MM.1S (cell line): Measurements from ENCODE around the gene RADIL.

Experiments
- DNase-seq: peaks from one replicate; pipeline ENCODE4 v3.0.0-alpha.2; 2015
- H2AFZ ChIP-seq: fragments of 300-600 bp; sonication (generic); 2 replicates; pipeline ENCODE4 v1.6.0; 2016; ENCODE audit warnings: antibody characterized with exemption, low read length
- H3F3A ChIP-seq: fragments of 300-600 bp; sonication (generic); 2 replicates; pipeline ENCODE4 v1.6.1; 2016; ENCODE audit warnings: mild to moderate bottlenecking, antibody characterized with exemption, low read length, moderate library complexity, mixed read lengths; ENCODE audit not compliant: insufficient read depth
- H3K27ac ChIP-seq: fragments of 300-600 bp; sonication (generic); 2 replicates; pipeline ENCODE4 v1.5.1; 2016; ENCODE audit warnings: mild to moderate bottlenecking, low read length
- H3K27me3 ChIP-seq: fragments of 300-600 bp; sonication (generic); replicated peaks from 2 replicates; pipeline ENCODE4 v1.6.0; 2016; ENCODE audit warnings: low read length; ENCODE audit not compliant: insufficient read depth
- H3K36me3 ChIP-seq: fragments of 300-600 bp; sonication (generic); replicated peaks from 2 replicates; pipeline ENCODE4 v1.6.1; 2016; ENCODE audit warnings: mild to moderate bottlenecking, low read length, mixed read lengths; ENCODE audit not compliant: insufficient read depth
- H3K4me1 ChIP-seq: fragments of 300-600 bp; sonication (generic); 2 replicates; pipeline ENCODE4 v1.6.1; 2016; ENCODE audit warnings: low read length, mixed read lengths
- H3K4me2 ChIP-seq: fragments of 300-600 bp; sonication (generic); 2 replicates; pipeline ENCODE4 v1.6.0; 2016; ENCODE audit warnings: low read depth, low read length
- H3K4me3 ChIP-seq: fragments of 300-600 bp; sonication (generic); 2 replicates; pipeline ENCODE4 v1.5.1; 2016; ENCODE audit warnings: low read length, mixed read lengths
- H3K79me2 ChIP-seq: fragments of 300-600 bp; sonication (generic); 2 replicates; pipeline ENCODE4 v1.6.1; 2016; ENCODE audit warnings: mixed run types, low read length, mixed read lengths
- H3K9ac ChIP-seq: fragments of 300-600 bp; sonication (generic); 2 replicates; pipeline ENCODE4 v1.6.1; 2016; ENCODE audit warnings: low read length, mixed read lengths
- H3K9me2 ChIP-seq: fragments of 300-600 bp; sonication (generic); replicated peaks from 2 replicates; pipeline ENCODE4 v1.6.1; 2016; ENCODE audit warnings: mild to moderate bottlenecking, low read length, mixed read lengths; ENCODE audit not compliant: insufficient read depth
- H3K9me3 ChIP-seq: fragments of 300-600 bp; sonication (generic); replicated peaks from 2 replicates; pipeline ENCODE4 v1.6.1; 2016; ENCODE audit warnings: mild to moderate bottlenecking, low read length, mixed read lengths; ENCODE audit not compliant: insufficient read depth
- H4K20me1 ChIP-seq: fragments of 300-600 bp; sonication (generic); 2 replicates; pipeline ENCODE4 v1.6.1; 2016; ENCODE audit warnings: mild to moderate bottlenecking, low read length, moderate library complexity, mixed read lengths; ENCODE audit not compliant: insufficient read depth
- CTCF ChIP-seq: fragments of 300-600 bp; sonication (generic); IDR thresholded peaks from 2 replicates; pipeline ENCODE4 v1.5.1; 2016; ENCODE audit warnings: antibody characterized with exemption, low read length, mixed read lengths
- EZH2 ChIP-seq: fragments of 300-600 bp; sonication (generic); optimal IDR thresholded peaks from 2 replicates; pipeline ENCODE3; 2017; ENCODE audit warnings: low read depth, mild to moderate bottlenecking, antibody characterized with exemption, low read length, mixed read lengths
- EZH2phosphoT487 ChIP-seq: fragments of 300-600 bp; sonication (generic); IDR thresholded peaks from 2 replicates; pipeline ENCODE4 v1.6.1; 2018; ENCODE audit warnings: antibody characterized with exemption, low read length

The RADIL gene

GRCh38 chr7:4820405-4820966 lies 63.0 kb downstream of the RADIL start:
- no peaks in the 10 kb centered on the region for H3F3A ChIP-seq
- no peak overlapping the region for H3K4me2 ChIP-seq
- no peaks in the 10 kb centered on the region for H3K36me3 ChIP-seq
- DNase-seq, result no peak
- no peaks in the 10 kb centered on the region for H3K79me2 ChIP-seq
- no peak overlapping the region for H3K4me3 ChIP-seq
- H3K9me2 ChIP-seq, result no peaks in the 10 kb centered on the region
- H3K27ac ChIP-seq, result no peak overlapping the region
- H3K9ac ChIP-seq, result no peak overlapping the region
- H3K4me1 ChIP-seq, result no peaks in the 10 kb centered on the region
- H3K9me3 ChIP-seq, result no peaks in the 10 kb centered on the region
- no peak for TF ChIP-seq EZH2phosphoT487
- no peak for TF ChIP-seq EZH2
- no peak for TF ChIP-seq CTCF
- no peak overlapping the region for H2AFZ ChIP-seq
- H3K27me3 ChIP-seq, result peaks cover 73% of the 10 kb centered on the region
- H4K20me1 ChIP-seq, result no peaks in the 10 kb centered on the region

- H3K27me3 ChIP-seq, result peaks cover 72% of the 10 kb centered on the region
- no peaks in the 10 kb centered on the region for H3K36me3 ChIP-seq
- no peaks in the 10 kb centered on the region for H3K4me1 ChIP-seq
- TF ChIP-seq EZH2 (no peak), CTCF (no peak), EZH2phosphoT487 (no peak)
- no peaks in the 10 kb centered on the region for H3K9me3 ChIP-seq
- no peaks in the 10 kb centered on the region for H3F3A ChIP-seq
- no peaks in the 10 kb centered on the region for H3K9me2 ChIP-seq
- H3K79me2 ChIP-seq, result no peaks in the 10 kb centered on the region
- no peak overlapping the region for H3K9ac ChIP-seq
- no peak overlapping the region for H3K4me2 ChIP-seq
- no peaks in the 10 kb centered on the region for H4K20me1 ChIP-seq
- H3K27ac ChIP-seq, result no peak overlapping the region
- no peak overlapping the region for H2AFZ ChIP-seq
- H3K4me3 ChIP-seq, result no peak overlapping the region
- no peak for DNase-seq
Measured at GRCh38 chr7:4819560-4820404, 63.7 kb downstream of the RADIL start.

- Histone ChIP-seq H3F3A (no peaks in the 10 kb centered on the region), H3K79me2 (no peaks in the 10 kb centered on the region), H3K27me3 (peaks cover 72% of the 10 kb centered on the region), H3K4me1 (no peaks in the 10 kb centered on the region), H3K4me3 (no peak overlapping the region), H3K36me3 (no peaks in the 10 kb centered on the region), H3K27ac (no peak overlapping the region), H3K9me3 (no peaks in the 10 kb centered on the region), H2AFZ (no peak overlapping the region), H3K9ac (no peak overlapping the region), H4K20me1 (no peaks in the 10 kb centered on the region), H3K4me2 (no peak overlapping the region), H3K9me2 (no peaks in the 10 kb centered on the region)
- TF ChIP-seq EZH2phosphoT487 (no peak), EZH2 (no peak), CTCF (no peak)
- no peak for DNase-seq
Measured at GRCh38 chr7:4818000-4818794, 65.3 kb downstream of the RADIL start.
